Astrocyte of the spinal cord (primary cell): ENCODE data around the gene PPP1R3E.

Source experiments
- DNase-seq: peaks from one replicate; pipeline ENCODE4 v3.0.0; 2011; ENCODE audit warnings: low read depth, low spot score
- H3K4me3 ChIP-seq: 2 replicates; pipeline ENCODE4 v1.5.1; 2011; ENCODE audit warnings: low read depth, mild to moderate bottlenecking, low read length, moderate library complexity
- in situ Hi-C: cut with HindIII; loops from 2 replicates; pipeline ENCODE4 v1.10.0; 2017; ENCODE audit warnings: low sequenced_read_pairs
- TF ChIP-seq, protein P1 (sequence below): IDR thresholded peaks from 2 replicates; pipeline ENCODE4 v1.5.1; 2012; ENCODE audit warnings: low read depth, mild to moderate bottlenecking, low read length, inconsistent platforms

Gene PPP1R3E

DNA sequence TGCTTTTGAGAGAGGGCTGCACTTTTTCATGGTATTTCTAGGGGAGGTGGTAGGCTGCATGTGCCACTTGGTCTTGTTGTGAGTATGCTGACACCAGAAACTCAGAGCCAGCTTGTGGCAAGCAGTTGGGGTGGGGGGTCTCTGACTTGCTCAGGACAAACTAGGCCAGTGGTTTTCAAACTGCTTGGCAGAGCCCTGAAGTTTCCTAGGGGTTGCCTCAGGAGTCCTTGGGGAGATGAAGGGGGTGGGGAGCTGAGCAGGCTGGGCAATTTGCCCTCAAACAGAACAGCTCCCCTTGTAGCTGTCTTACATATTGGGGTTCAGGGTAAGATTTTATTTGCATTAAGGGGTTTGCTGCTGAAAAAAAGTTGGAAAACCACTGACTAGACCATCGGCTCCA lies 7.9 kb upstream of the PPP1R3E start:
- DNase-seq, result no peak
- H3K4me3 ChIP-seq, result no peak overlapping the region
- TF ChIP-seq, protein P1, sequence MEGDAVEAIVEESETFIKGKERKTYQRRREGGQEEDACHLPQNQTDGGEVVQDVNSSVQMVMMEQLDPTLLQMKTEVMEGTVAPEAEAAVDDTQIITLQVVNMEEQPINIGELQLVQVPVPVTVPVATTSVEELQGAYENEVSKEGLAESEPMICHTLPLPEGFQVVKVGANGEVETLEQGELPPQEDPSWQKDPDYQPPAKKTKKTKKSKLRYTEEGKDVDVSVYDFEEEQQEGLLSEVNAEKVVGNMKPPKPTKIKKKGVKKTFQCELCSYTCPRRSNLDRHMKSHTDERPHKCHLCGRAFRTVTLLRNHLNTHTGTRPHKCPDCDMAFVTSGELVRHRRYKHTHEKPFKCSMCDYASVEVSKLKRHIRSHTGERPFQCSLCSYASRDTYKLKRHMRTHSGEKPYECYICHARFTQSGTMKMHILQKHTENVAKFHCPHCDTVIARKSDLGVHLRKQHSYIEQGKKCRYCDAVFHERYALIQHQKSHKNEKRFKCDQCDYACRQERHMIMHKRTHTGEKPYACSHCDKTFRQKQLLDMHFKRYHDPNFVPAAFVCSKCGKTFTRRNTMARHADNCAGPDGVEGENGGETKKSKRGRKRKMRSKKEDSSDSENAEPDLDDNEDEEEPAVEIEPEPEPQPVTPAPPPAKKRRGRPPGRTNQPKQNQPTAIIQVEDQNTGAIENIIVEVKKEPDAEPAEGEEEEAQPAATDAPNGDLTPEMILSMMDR, result no peak
- in situ Hi-C loops, result no loop called here

DNA sequence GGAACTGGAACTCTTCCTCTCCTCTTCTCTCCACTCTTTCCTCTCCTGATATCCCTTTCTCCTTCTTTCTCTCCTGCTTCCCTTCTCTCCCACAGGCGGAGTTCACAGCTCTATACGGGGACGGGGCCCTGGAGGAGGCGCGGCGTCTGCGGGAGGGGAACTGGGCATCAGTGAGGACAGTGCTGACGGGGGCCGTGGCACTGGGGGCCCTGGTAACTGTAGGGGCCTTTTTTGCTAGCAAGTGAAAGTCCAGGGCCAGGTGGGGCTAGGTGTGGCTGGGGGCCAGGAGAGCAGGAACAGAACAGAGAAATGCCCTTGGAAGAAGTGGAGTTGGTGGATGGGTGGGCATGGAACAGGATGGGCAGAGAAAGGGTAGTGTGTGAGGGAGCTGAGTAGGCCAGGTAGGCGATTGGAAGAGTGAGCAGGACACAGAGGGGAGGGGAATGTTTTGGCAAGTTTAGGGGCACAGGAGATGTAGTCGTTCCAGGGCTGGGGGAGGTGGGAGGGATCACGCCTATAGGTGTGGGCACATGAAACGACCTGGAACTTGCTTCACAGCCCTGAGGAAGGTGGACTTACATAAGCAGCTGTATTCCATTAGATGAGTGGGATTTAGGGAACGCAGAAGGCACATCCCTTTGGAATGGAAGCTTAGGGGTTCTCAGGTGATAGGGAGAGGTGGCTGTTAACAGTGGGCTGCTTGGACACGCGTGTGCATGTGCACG lies 6.2 kb upstream of the PPP1R3E start:
- TF ChIP-seq, protein P1, result no peak
- peak overlapping the region; percentile 3 for H3K4me3 ChIP-seq

DNA sequence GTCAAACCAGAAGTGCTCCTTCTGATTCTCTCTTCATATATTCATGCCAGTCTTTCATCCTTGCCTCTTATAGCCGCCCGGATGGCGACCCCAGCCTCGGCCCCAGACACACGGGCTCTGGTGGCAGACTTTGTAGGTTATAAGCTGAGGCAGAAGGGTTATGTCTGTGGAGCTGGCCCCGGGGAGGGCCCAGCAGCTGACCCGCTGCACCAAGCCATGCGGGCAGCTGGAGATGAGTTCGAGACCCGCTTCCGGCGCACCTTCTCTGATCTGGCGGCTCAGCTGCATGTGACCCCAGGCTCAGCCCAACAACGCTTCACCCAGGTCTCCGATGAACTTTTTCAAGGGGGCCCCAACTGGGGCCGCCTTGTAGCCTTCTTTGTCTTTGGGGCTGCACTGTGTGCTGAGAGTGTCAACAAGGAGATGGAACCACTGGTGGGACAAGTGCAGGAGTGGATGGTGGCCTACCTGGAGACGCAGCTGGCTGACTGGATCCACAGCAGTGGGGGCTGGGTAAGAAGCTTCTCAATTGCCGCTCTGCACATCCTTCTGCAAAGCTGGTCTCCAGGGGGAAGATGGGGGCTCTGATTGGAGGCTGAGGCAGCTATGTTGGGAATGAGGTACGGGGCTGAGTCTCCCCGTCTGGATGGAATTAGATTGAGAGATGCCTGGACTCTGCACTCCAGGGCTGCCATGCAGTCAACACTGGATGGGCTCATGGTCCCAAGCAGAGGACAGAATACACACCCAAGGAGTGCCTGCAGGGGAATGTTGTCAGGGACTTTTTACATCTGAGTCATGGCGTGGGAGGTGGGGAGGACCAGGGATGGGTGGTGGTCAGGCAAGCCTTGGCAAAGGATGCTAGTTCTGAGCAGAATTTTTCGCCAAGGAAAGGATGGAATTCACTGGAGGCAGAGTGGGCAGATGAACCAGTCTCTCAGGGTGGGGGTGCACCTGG lies 5.3 kb upstream of the PPP1R3E start:
- H3K4me3 ChIP-seq, result peak overlapping the region; percentile 95
- in situ Hi-C loops, result no loop called here
- no peak for DNase-seq
- TF ChIP-seq, protein P1, result no peak

More for the DNA sequence above, 6.2 kb upstream of the PPP1R3E start:
- in situ Hi-C loops, result no loop called here
- no peak for DNase-seq

DNA sequence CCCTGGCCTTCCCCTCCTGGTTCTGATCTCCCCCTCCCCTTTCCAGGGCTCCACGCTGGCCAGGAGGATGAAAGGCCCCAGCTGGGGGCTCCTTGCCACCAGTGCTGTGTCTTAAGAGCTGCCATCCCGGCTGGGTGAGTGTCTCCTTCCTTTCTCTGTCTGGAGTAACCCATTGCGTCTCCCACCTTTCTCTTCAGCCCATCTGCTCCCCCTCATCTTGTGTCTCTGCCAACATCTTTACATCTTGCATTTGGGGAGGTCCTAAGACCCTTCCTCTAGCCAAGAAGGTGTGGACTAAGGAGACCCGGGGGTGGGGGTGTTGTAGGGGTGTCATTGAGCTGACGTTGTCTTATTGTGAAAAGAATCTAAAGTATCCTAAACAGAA lies 4.5 kb upstream of the PPP1R3E start:
- TF ChIP-seq, protein P1, result no peak

DNA sequence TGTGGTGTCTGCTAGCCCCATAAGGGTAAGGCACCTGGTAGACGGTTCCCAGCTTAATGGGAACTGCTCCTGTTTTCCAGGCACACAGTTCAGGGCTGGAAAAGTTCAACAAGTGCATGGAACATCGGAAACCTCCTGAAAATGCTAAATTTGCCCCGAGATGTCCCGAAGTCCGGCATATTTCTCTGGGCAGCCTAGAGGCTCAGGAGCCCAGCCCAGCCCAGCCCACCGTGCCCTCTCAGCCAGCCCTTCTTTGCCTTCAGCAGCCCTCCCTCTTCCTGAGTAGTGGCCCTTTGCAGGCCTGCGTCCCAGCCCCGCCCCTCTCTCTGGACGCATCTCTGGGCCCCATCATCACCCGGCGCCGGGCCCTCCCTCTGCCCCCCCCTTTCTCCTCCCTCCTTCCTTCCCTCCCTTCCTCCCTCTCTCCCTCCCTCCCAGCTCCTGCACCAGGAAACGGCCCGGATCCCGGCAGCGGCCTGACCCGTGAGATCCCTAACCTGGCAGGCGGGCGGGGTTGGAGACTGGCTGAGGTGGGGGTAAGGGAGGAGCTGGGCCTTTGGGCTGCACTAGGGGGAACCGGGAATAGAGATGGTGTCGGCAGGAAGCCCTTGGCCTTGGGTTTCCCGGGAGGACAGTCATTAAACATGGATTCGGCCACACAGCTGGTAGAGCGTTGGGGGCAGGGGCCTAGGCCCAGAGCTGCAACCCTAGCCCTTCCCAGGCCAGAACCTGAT lies 3.9 kb upstream of the PPP1R3E start, which contains the start of gene BCL2L2:
Gene BCL2L2 (plus strand): TSS at position 422 of the 734 bp plus-strand sequence. CDS start 935 bp downstream, outside the sequence.
- in situ Hi-C loops, result no loop called here
- peak within 1 kb of the TSS; percentile 95 for H3K4me3 ChIP-seq
- TF ChIP-seq, protein P1, result no peak
- peak; percentile 91 for DNase-seq

More for the DNA sequence above, 4.5 kb upstream of the PPP1R3E start:
- no peak for DNase-seq
- in situ Hi-C loops, result no loop called here
- peak overlapping the region; percentile 95 for H3K4me3 ChIP-seq

DNA sequence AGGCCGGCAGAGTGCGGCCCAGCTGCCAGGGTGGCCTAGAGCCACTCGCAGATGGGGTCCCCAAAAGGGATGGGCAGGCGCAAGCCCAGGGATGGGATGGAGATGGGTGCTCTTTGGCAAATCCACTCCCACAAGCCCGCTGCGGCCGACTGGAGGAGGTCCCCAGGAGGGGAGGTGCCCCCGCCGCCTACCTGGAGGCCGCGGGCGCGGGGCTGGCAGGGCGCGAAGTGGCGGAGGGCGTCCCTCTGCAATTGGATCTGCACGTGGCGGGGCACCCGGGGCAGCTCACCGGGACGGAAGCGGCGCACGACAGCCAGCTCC lies 730 bp downstream of the PPP1R3E start:
- H3K4me3 ChIP-seq, result peak overlapping the region; percentile 50
- no peak for DNase-seq
- in situ Hi-C loops, result no loop called here
- TF ChIP-seq, protein P1, result no peak
